Osteoblast (primary cell): Measurements from ENCODE around the gene TTC3. TPM values are rescaled to one million over a fixed set of nuclear protein-coding genes. Genes with fewer than 3 reads are reported as not detected.

Experiments
- DNase-seq: peaks from one replicate; pipeline ENCODE4 v3.0.0; 2011; ENCODE audit warnings: low spot score, mixed read lengths; ENCODE audit not compliant: insufficient read length; ENCODE audit errors: missing footprints
- H2AFZ ChIP-seq: 2 replicates; pipeline ENCODE4 v1.6.0; 2011; ENCODE audit warnings: mild to moderate bottlenecking, low read length
- H3K27ac ChIP-seq: 2 replicates; pipeline ENCODE4 v1.5.1; 2011; ENCODE audit warnings: mild to moderate bottlenecking, low read depth, low read length, moderate library complexity
- H3K27me3 ChIP-seq: 2 replicates; pipeline ENCODE4 v1.6.0; 2012; ENCODE audit warnings: mild to moderate bottlenecking, control low read depth, inconsistent platforms, low read length, moderate library complexity; ENCODE audit not compliant: insufficient read depth
- H3K36me3 ChIP-seq: 2 replicates; pipeline ENCODE4 v1.5.1; 2011; ENCODE audit warnings: mild to moderate bottlenecking, low read length, control low read depth, moderate library complexity; ENCODE audit not compliant: insufficient read depth
- H3K4me1 ChIP-seq: 2 replicates; pipeline ENCODE4 v1.5.1; 2011; ENCODE audit warnings: mild to moderate bottlenecking, low read length, control low read depth, moderate library complexity; ENCODE audit not compliant: insufficient read depth
- H3K4me2 ChIP-seq: 2 replicates; pipeline ENCODE4 v1.6.0; 2011; ENCODE audit warnings: mild to moderate bottlenecking, low read length; ENCODE audit not compliant: insufficient read depth
- H3K4me3 ChIP-seq: fragments of 200-600 bp; sonication (generic); 3 replicates; pipeline ENCODE4 v1.5.1; 2012; ENCODE audit warnings: mild to moderate bottlenecking, low read length, inconsistent platforms; ENCODE audit not compliant: insufficient read depth
- H3K79me2 ChIP-seq: 2 replicates; pipeline ENCODE4 v1.6.0; 2012; ENCODE audit warnings: mild to moderate bottlenecking, low read length, control low read depth, inconsistent platforms; ENCODE audit not compliant: insufficient read depth
- H3K9me3 ChIP-seq: 2 replicates; pipeline ENCODE4 v1.5.1; 2011; ENCODE audit warnings: low read depth, low read length, control low read depth
- H4K20me1 ChIP-seq: 2 replicates; pipeline ENCODE4 v1.6.0; 2012; ENCODE audit warnings: mild to moderate bottlenecking, low read length, control low read depth; ENCODE audit not compliant: insufficient read depth
- total RNA-seq: library from RNA; depleted of rRNA; stranded (reverse); fragments of >200 nt; gene quantifications from 2 replicates; pipeline ENCODE4 v1.2.3, GENCODE V29; 2012
- TF ChIP-seq, protein P1 (sequence below): IDR thresholded peaks from 2 replicates; pipeline ENCODE4 v1.5.1; 2011; ENCODE audit warnings: mild to moderate bottlenecking, low read depth, low read length, moderate library complexity; ENCODE audit errors: extremely low read depth

The TTC3 gene
- total RNA-seq, 1 donor, result 364 TPM

DNA sequence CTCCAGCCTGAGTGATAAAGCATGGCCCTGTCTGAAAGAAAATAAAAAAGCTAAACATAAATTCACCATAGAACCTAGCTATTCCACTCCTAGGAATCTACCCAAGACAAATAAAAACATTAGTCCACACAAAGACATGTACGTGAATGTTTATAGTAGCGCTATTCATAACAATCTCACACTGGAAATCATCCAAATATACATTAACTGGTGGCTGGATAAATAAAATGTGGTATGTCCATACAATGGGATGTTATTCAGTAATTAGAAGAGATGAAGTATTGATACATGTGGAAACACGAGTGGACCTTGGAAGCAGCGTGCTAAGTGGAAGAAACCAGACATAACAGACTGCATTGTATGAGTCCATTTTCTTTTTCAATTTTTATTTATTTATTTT lies 36.9 kb upstream of the TTC3 start:
- Histone ChIP-seq H3K27me3 (peaks cover 4% of the 10 kb centered on the region), H3K27ac (no peak overlapping the region), H3K79me2 (no peaks in the 10 kb centered on the region), H2AFZ (no peak overlapping the region), H3K36me3 (no peaks in the 10 kb centered on the region), H3K4me1 (peaks cover 7% of the 10 kb centered on the region), H3K4me2 (no peak overlapping the region), H4K20me1 (no peaks in the 10 kb centered on the region), H3K9me3 (no peaks in the 10 kb centered on the region), H3K4me3 (no peak overlapping the region)
- TF ChIP-seq, protein P1, sequence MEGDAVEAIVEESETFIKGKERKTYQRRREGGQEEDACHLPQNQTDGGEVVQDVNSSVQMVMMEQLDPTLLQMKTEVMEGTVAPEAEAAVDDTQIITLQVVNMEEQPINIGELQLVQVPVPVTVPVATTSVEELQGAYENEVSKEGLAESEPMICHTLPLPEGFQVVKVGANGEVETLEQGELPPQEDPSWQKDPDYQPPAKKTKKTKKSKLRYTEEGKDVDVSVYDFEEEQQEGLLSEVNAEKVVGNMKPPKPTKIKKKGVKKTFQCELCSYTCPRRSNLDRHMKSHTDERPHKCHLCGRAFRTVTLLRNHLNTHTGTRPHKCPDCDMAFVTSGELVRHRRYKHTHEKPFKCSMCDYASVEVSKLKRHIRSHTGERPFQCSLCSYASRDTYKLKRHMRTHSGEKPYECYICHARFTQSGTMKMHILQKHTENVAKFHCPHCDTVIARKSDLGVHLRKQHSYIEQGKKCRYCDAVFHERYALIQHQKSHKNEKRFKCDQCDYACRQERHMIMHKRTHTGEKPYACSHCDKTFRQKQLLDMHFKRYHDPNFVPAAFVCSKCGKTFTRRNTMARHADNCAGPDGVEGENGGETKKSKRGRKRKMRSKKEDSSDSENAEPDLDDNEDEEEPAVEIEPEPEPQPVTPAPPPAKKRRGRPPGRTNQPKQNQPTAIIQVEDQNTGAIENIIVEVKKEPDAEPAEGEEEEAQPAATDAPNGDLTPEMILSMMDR, result no peak
- DNase-seq, result no peak

DNA sequence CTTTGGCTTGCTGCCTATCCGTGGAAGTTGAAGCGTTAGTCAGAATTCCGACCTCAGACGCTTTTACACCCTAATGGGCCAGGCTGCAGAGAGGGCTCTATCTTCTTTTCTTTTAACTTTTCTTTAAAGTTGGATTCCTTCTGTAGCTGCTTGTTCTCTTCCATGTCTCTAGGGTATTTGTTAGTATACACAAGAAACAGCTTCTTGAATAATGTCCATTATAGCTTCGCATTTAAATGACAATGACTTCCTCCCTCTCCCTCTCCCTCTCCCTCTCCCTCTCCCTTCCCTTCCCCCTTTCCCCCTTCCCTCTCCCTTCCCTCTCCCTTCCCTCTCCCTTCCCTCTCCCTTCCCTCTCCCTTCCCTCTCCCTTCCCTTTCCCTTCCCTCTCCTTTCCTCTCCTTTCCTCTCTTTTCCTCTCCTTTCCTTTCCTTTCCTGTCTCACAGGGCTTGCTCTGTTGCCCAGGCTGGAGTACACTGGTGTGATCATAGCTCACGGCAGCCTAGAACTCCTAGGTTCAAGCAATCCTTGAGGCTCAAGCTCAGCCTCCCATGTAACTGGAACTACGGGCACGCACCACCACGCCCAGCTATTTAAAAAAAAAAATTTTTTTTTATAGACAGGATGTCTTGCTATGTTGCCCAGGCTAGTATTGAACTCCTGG lies 33.5 kb upstream of the TTC3 start:
- Histone ChIP-seq H3K4me3 (no peak overlapping the region), H3K27ac (no peak overlapping the region), H4K20me1 (no peaks in the 10 kb centered on the region), H3K36me3 (no peaks in the 10 kb centered on the region), H3K27me3 (peaks cover 4% of the 10 kb centered on the region), H3K79me2 (no peaks in the 10 kb centered on the region), H3K4me2 (no peak overlapping the region), H2AFZ (peak overlapping the region; percentile 35), H3K9me3 (no peaks in the 10 kb centered on the region), H3K4me1 (no peaks in the 10 kb centered on the region)
- no peak for DNase-seq
- TF ChIP-seq, protein P1, result no peak

DNA sequence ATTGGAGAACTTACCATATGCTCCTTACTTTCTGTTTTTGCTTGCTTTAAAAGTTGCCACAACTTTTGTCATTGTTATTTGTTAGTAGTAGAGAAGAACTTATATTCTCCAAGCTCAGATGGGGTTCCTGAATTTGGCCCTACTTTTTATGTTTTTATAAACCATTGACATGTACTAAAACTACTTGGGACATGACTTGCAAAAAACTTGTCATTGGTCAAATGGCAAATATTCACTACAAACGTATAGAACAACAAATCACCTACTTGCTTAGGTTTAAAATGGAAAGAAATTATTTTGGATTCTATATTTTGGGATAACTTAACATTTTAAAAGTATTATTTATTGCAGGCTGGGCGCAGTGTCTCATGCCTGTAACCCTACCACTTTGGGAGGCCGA lies 32.8 kb upstream of the TTC3 start:
- no peak overlapping the region for H2AFZ ChIP-seq
- H3K4me2 ChIP-seq, result no peak overlapping the region
- no peaks in the 10 kb centered on the region for H3K79me2 ChIP-seq
- H3K4me3 ChIP-seq, result no peak overlapping the region
- no peak for DNase-seq
- H3K27ac ChIP-seq, result no peak overlapping the region
- H3K27me3 ChIP-seq, result peaks cover 5% of the 10 kb centered on the region
- no peaks in the 10 kb centered on the region for H4K20me1 ChIP-seq
- H3K9me3 ChIP-seq, result no peaks in the 10 kb centered on the region
- TF ChIP-seq, protein P1, result no peak
- H3K36me3 ChIP-seq, result no peaks in the 10 kb centered on the region
- H3K4me1 ChIP-seq, result no peaks in the 10 kb centered on the region

DNA sequence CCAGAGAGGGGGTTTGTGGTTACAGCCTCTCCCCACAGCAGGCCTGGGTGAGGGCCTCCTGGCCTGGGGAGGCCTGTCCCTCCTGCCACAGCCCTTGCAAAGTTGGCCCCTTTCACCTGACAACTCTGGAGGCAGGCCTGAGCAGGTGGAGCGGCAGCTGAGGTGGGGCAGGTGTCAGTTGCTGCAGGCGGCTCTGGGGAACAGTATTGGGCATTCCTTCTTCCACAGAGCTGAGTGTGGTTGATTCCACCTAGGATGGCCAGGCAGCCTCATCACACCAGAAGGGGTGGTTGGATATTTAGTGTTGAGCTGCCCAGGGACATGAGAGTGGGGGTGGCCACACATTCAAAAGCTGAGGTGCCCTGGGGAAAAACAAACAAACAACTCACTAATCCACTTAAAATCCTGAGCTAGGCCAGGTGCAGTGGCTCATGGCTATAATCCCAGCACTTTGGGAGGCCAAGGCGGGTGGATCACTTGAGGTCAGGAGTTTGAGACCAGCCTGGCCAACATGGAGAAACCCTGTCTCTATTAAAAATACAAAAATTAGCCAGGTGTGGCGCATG lies 31.3 kb upstream of the TTC3 start:
- Histone ChIP-seq H3K27ac (no peak overlapping the region), H3K4me3 (no peak overlapping the region)

More for the DNA sequence above, 31.3 kb upstream of the TTC3 start:
- DNase-seq, result peak; percentile 47
- no peaks in the 10 kb centered on the region for H3K36me3 ChIP-seq
- no peaks in the 10 kb centered on the region for H3K9me3 ChIP-seq
- H3K79me2 ChIP-seq, result no peaks in the 10 kb centered on the region
- TF ChIP-seq, protein P1, result no peak
- H3K27me3 ChIP-seq, result peaks cover 10% of the 10 kb centered on the region
- no peak overlapping the region for H2AFZ ChIP-seq
- H3K4me2 ChIP-seq, result no peak overlapping the region
- H3K4me1 ChIP-seq, result no peaks in the 10 kb centered on the region
- H4K20me1 ChIP-seq, result no peaks in the 10 kb centered on the region
